ENCODE results near the gene AMOT.

Gene AMOT

GRCh38 chrX:112877771-112878173 lies 37.1 kb upstream of the AMOT start:
- H3K79me2 ChIP-seq (ENCODE audit: insufficient read depth, low read length), result no peaks in the 10 kb centered on the region
- no peaks in the 10 kb centered on the region for H3K9me2 ChIP-seq (replicated peaks; ENCODE audit: insufficient read depth, low read length)
- H3K27me3 ChIP-seq (ENCODE audit: low read length), result no peaks in the 10 kb centered on the region
- TF ChIP-seq EZH2phosphoT487 (conservative IDR thresholded peaks at IDR 0.05; ENCODE audit: low read length) (no peak), CTCF (IDR thresholded peaks at IDR 0.05; ENCODE audit: insufficient read depth, low read length, poor library complexity, severe bottlenecking) (no peak)
- H3K9ac ChIP-seq (ENCODE audit: low read length), result no peak overlapping the region
- H2AFZ ChIP-seq (ENCODE audit: low read depth, low read length, severe bottlenecking), result no peak overlapping the region
- H3F3A ChIP-seq (ENCODE audit: insufficient read depth), result no peaks in the 10 kb centered on the region
- H3K4me3 ChIP-seq (ENCODE audit: insufficient read depth, low read length, poor library complexity, severe bottlenecking), result no peak overlapping the region
- H3K9me3 ChIP-seq (ENCODE audit: insufficient read depth, low read length), result no peaks in the 10 kb centered on the region
- H3K36me3 ChIP-seq (ENCODE audit: low read length), result no peaks in the 10 kb centered on the region
- no peaks in the 10 kb centered on the region for H4K20me1 ChIP-seq (ENCODE audit: low read depth, low read length)
- H3K27ac ChIP-seq (ENCODE audit: low read depth, low read length), result no peak overlapping the region
- no peak overlapping the region for H3K4me2 ChIP-seq (ENCODE audit: low read depth, low read length, poor library complexity, severe bottlenecking)

- Histone ChIP-seq H3K9me3 (ENCODE audit: insufficient read depth, low read length) (no peaks in the 10 kb centered on the region), H3K36me3 (ENCODE audit: low read length) (no peaks in the 10 kb centered on the region), H2AFZ (ENCODE audit: low read depth, low read length, severe bottlenecking) (no peak overlapping the region), H3F3A (ENCODE audit: insufficient read depth) (no peaks in the 10 kb centered on the region), H3K4me2 (ENCODE audit: low read depth, low read length, poor library complexity, severe bottlenecking) (no peak overlapping the region), H3K79me2 (ENCODE audit: insufficient read depth, low read length) (no peaks in the 10 kb centered on the region), H3K4me3 (ENCODE audit: insufficient read depth, low read length, poor library complexity, severe bottlenecking) (no peak overlapping the region), H3K9me2 (replicated peaks; ENCODE audit: insufficient read depth, low read length) (no peaks in the 10 kb centered on the region), H3K27me3 (ENCODE audit: low read length) (no peaks in the 10 kb centered on the region), H3K27ac (ENCODE audit: low read depth, low read length) (no peak overlapping the region), H4K20me1 (ENCODE audit: low read depth, low read length) (no peaks in the 10 kb centered on the region), H3K9ac (ENCODE audit: low read length) (no peak overlapping the region)
- no peak for TF ChIP-seq EZH2phosphoT487 (conservative IDR thresholded peaks at IDR 0.05; ENCODE audit: low read length)
- no peak for TF ChIP-seq CTCF (IDR thresholded peaks at IDR 0.05; ENCODE audit: insufficient read depth, low read length, poor library complexity, severe bottlenecking)
Measured at GRCh38 chrX:112874614-112875013, 34.0 kb upstream of the AMOT start.

GRCh38 chrX:112874175-112874574 lies 33.5 kb upstream of the AMOT start:
- Histone ChIP-seq H3K27me3 (ENCODE audit: low read length) (no peaks in the 10 kb centered on the region), H3K4me2 (ENCODE audit: low read depth, low read length, poor library complexity, severe bottlenecking) (no peak overlapping the region)

More at GRCh38 chrX:112874175-112874574, 33.5 kb upstream of the AMOT start:
- no peak overlapping the region for H3K4me3 ChIP-seq (ENCODE audit: insufficient read depth, low read length, poor library complexity, severe bottlenecking)
- no peaks in the 10 kb centered on the region for H3F3A ChIP-seq (ENCODE audit: insufficient read depth)
- TF ChIP-seq CTCF (IDR thresholded peaks at IDR 0.05; ENCODE audit: insufficient read depth, low read length, poor library complexity, severe bottlenecking), result no peak
- no peak for TF ChIP-seq EZH2phosphoT487 (conservative IDR thresholded peaks at IDR 0.05; ENCODE audit: low read length)
- no peak overlapping the region for H2AFZ ChIP-seq (ENCODE audit: low read depth, low read length, severe bottlenecking)
- no peaks in the 10 kb centered on the region for H3K79me2 ChIP-seq (ENCODE audit: insufficient read depth, low read length)
- H3K36me3 ChIP-seq (ENCODE audit: low read length), result no peaks in the 10 kb centered on the region
- no peak overlapping the region for H3K9ac ChIP-seq (ENCODE audit: low read length)
- H3K27ac ChIP-seq (ENCODE audit: low read depth, low read length), result no peak overlapping the region
- no peaks in the 10 kb centered on the region for H4K20me1 ChIP-seq (ENCODE audit: low read depth, low read length)
- no peaks in the 10 kb centered on the region for H3K9me2 ChIP-seq (replicated peaks; ENCODE audit: insufficient read depth, low read length)
- H3K9me3 ChIP-seq (ENCODE audit: insufficient read depth, low read length), result no peaks in the 10 kb centered on the region

Measured in SU-DHL-6 (cell line).